IPS-20b (cell line): ENCODE results near the gene CDHR5.

Source experiments
- H3K27ac ChIP-seq: one replicate; pipeline ENCODE4 v1.5.1; 2013; ENCODE audit warnings: low read length
- H3K27me3 ChIP-seq: 2 replicates; pipeline ENCODE4 v1.6.1; 2013; ENCODE audit warnings: mild to moderate bottlenecking, low read length, inconsistent platforms; ENCODE audit not compliant: insufficient read depth
- H3K36me3 ChIP-seq: 2 replicates; pipeline ENCODE4 v1.6.1; 2013; ENCODE audit warnings: low read depth, mild to moderate bottlenecking, inconsistent platforms, low read length, moderate library complexity; ENCODE audit not compliant: insufficient read depth
- H3K4me1 ChIP-seq: 2 replicates; pipeline ENCODE4 v1.6.1; 2013; ENCODE audit warnings: mild to moderate bottlenecking, control low read depth, inconsistent platforms, low read length, moderate library complexity; ENCODE audit not compliant: insufficient read depth
- H3K4me3 ChIP-seq: 2 replicates; pipeline ENCODE4 v1.5.1; 2013; ENCODE audit warnings: mild to moderate bottlenecking, low read length, inconsistent platforms
- H3K9ac ChIP-seq: 2 replicates; pipeline ENCODE4 v1.6.1; 2013; ENCODE audit warnings: low read depth, mild to moderate bottlenecking, inconsistent platforms, low read length, moderate library complexity
- H3K9me3 ChIP-seq: 2 replicates; pipeline ENCODE4 v1.6.1; 2013; ENCODE audit warnings: mild to moderate bottlenecking, low read depth, low read length, inconsistent platforms; ENCODE audit not compliant: insufficient read depth

The CDHR5 gene

DNA sequence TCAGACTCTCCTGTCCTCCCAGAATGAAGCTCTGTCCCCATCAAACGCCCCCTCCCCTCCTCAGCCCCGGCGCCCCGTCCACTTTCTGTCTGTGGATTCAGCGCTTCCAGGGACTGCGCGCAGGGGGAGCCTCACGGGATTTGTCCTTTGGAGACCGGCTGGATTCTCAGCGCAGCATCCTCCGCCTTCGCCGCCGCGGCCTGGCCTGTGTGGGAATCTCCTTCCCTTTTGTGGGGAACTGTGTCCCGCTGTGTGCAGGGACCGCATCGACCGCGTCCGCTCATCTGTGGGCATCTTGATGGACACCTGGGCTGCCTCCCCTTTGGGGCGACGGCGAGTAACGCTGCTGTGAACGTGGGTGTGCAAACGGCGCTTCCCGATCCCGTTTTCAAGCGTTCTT is 3.3 kb upstream of the CDHR5 start:
- Histone ChIP-seq H3K4me1 (no peaks in the 10 kb centered on the region), H3K36me3 (no peaks in the 10 kb centered on the region), H3K27me3 (peaks cover 41% of the 10 kb centered on the region), H3K4me3 (no peak overlapping the region), H3K27ac (no peak overlapping the region), H3K9ac (no peak overlapping the region), H3K9me3 (no peaks in the 10 kb centered on the region)

DNA sequence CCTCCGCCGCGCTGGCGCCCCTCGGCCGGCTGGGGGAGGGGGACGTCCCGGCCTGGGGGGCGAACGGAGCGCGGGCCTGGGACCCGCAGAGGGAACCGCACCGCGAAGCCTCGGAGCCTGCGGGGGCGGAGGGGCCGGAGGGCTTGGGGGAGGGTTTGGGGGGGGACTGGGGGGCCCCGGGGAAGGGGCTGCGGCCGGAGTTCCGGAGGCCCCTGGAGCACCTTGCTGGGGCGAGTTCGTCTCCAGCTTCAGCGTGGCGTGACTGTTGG is 2.5 kb upstream of the CDHR5 start:
- no peaks in the 10 kb centered on the region for H3K9me3 ChIP-seq
- H3K27me3 ChIP-seq: peaks cover 41% of the 10 kb centered on the region
- H3K36me3 ChIP-seq: no peaks in the 10 kb centered on the region
- H3K4me1 ChIP-seq: no peaks in the 10 kb centered on the region
- H3K9ac ChIP-seq: no peak overlapping the region
- no peak overlapping the region for H3K27ac ChIP-seq
- H3K4me3 ChIP-seq: no peak overlapping the region

GRCh38 chr11:626475-627307 is 1.9 kb upstream of the CDHR5 start, which contains the start of gene SCT:
Gene SCT (minus strand): TSS chr11:627181. CDS start chr11:627143, 38 bp downstream.
- H3K4me3 ChIP-seq: no peak within 1 kb of the TSS

DNA sequence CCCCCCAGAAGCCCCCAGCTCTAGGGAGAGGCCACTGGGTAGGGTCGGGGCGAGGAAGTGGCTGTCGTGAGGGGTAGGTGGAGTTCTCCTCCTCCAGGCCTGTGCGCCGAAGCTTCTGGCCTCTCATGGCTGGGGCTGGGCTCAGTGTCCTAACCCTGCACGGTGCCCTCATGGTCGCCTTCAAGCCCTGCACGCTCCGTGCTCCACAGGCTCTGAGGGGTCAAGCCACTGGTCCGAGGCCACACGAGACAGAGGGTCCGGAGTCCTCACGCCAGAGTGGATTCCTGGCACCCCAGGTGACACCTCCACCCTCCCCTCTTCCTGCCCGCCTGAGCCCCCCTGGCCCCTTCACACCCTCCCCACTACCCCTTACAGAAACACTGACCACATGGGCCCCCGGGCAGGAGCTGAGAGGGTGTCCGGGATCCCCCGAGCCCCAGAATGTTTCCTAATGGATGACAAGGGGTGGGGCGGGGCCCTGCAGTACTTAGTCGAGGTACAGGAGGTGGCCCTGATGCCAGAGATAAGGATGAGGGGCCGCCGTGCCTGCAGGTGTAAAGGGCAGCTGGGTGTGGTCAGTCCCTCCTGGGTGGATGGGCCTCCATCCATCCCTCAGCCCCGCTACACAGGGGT is 997 bp upstream of the CDHR5 start:
- H3K9me3 ChIP-seq: no peaks in the 10 kb centered on the region

More at GRCh38 chr11:626475-627307, 1.9 kb upstream of the CDHR5 start, which contains the start of gene SCT:
- Histone ChIP-seq H3K9me3 (no peaks in the 10 kb centered on the region), H3K27me3 (peaks cover 41% of the 10 kb centered on the region), H3K36me3 (no peaks in the 10 kb centered on the region), H3K27ac (no peak within 1 kb of the TSS), H3K4me1 (no peaks in the 10 kb centered on the region), H3K9ac (no peak within 1 kb of the TSS)

DNA sequence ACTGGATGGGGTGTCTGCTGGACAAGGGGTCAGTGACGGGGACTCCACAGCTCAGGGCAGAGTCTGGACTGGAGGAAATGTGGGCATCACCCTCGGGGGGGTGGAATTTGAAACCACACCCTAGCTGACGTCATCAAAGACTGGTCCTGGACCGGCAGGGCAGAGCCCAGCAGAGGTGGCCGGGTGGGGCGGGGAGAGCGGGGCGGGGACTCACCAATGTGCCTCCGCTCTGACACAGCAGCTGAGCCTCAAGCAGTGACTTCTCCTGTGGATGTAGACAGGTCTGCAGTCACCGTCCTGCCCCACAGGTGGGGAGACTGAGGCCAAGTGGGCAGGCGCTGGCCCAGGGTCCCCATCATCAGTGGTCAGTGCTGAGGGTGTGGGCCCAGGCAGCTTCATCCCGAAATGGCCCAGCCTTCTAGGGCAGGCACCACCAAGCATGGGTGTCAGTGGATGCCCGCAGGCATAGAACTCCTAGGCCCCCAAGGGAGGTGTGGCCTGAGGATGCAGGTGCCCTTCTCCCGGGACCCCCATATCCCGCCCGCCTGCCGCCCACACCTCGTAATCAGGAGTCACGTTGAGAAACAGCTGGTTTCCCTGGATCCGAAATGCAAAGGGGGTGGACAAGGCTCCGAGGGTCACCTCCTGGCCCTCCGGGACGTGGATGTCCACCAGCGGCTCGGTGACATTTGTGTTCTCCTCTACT is 603 bp downstream of the CDHR5 start:
- no peak overlapping the region for H3K9ac ChIP-seq
- H3K9me3 ChIP-seq: no peaks in the 10 kb centered on the region

More for the DNA sequence above, 997 bp upstream of the CDHR5 start:
- Histone ChIP-seq H3K27me3 (peaks cover 41% of the 10 kb centered on the region), H3K27ac (no peak overlapping the region), H3K36me3 (no peaks in the 10 kb centered on the region), H3K9ac (no peak overlapping the region), H3K4me1 (no peaks in the 10 kb centered on the region), H3K4me3 (no peak overlapping the region)

GRCh38 chr11:623349-623869 is 1.3 kb downstream of the CDHR5 start:
- H3K9me3 ChIP-seq: no peaks in the 10 kb centered on the region
- no peak overlapping the region for H3K27ac ChIP-seq
- H3K27me3 ChIP-seq: peaks cover 28% of the 10 kb centered on the region
- H3K9ac ChIP-seq: no peak overlapping the region
- no peaks in the 10 kb centered on the region for H3K4me1 ChIP-seq
- H3K4me3 ChIP-seq: no peak overlapping the region
- H3K36me3 ChIP-seq: no peaks in the 10 kb centered on the region

More for the DNA sequence above, 603 bp downstream of the CDHR5 start:
- peaks cover 35% of the 10 kb centered on the region for H3K27me3 ChIP-seq
- no peaks in the 10 kb centered on the region for H3K4me1 ChIP-seq
- no peak overlapping the region for H3K27ac ChIP-seq
- H3K4me3 ChIP-seq: no peak overlapping the region
- no peaks in the 10 kb centered on the region for H3K36me3 ChIP-seq

GRCh38 chr11:621838-622237 is 2.9 kb downstream of the CDHR5 start:
- Histone ChIP-seq H3K27me3 (peaks cover 16% of the 10 kb centered on the region), H3K36me3 (no peaks in the 10 kb centered on the region), H3K4me1 (no peaks in the 10 kb centered on the region), H3K27ac (no peak overlapping the region), H3K9me3 (no peaks in the 10 kb centered on the region), H3K9ac (no peak overlapping the region), H3K4me3 (no peak overlapping the region)

- Histone ChIP-seq H3K27ac (no peak overlapping the region), H3K9ac (no peak overlapping the region), H3K4me1 (no peaks in the 10 kb centered on the region), H3K4me3 (no peak overlapping the region), H3K27me3 (peaks cover 10% of the 10 kb centered on the region; the same call in 1 of the 2 replicates), H3K9me3 (no peaks in the 10 kb centered on the region), H3K36me3 (no peaks in the 10 kb centered on the region)
Measured at GRCh38 chr11:620935-621814, 3.6 kb downstream of the CDHR5 start.

DNA sequence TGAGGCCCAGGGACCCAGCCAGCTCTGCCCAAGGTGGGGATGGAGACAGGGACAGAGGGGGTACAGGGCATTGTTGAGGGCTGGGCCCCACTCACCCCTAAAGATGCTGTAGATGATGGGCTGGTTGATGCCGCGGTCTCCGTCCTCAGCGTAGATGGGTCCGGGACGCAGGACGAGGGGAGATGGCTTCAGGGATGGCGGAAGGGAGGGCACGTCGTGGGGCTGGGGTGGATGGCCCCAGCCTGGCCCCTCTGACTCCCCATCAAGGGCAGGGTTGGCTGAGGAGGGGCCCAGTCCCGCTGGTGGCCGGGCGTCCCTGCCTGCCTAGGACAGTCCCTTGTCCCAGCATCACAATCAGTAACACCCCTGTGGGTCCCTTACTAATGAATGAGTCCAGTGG is 4.6 kb downstream of the CDHR5 start:
- H3K27me3 ChIP-seq: peaks cover under 1% of the 10 kb centered on the region; the same call in 1 of the 2 replicates
- no peak overlapping the region for H3K27ac ChIP-seq
- H3K9me3 ChIP-seq: no peaks in the 10 kb centered on the region
- no peak overlapping the region for H3K9ac ChIP-seq
- no peaks in the 10 kb centered on the region for H3K4me1 ChIP-seq
- no peaks in the 10 kb centered on the region for H3K36me3 ChIP-seq
- no peak overlapping the region for H3K4me3 ChIP-seq

- H3K36me3 ChIP-seq: no peaks in the 10 kb centered on the region
- no peaks in the 10 kb centered on the region for H3K9me3 ChIP-seq
- no peak overlapping the region for H3K27ac ChIP-seq
- no peak overlapping the region for H3K9ac ChIP-seq
- no peaks in the 10 kb centered on the region for H3K27me3 ChIP-seq
- H3K4me1 ChIP-seq: no peaks in the 10 kb centered on the region
- no peak overlapping the region for H3K4me3 ChIP-seq
Measured at GRCh38 chr11:619628-620050, 5.1 kb downstream of the CDHR5 start.
